ENCODE data around the gene NAV3.
A peak's percentile ranks its signal among the peaks of the same experiment; 100 is the strongest.

The NAV3 gene

GRCh38 chr12:77993658-77994057 lies 163.0 kb downstream of the NAV3 start:
- DNase-seq (ENCODE audit: low spot score) = no peak

- DNase-seq (ENCODE audit: low spot score) = no peak
Observed at GRCh38 chr12:77995436-77996167, 164.9 kb downstream of the NAV3 start.

- no peak for DNase-seq (ENCODE audit: low spot score)
Observed at GRCh38 chr12:77996670-77997069, 166.0 kb downstream of the NAV3 start.

- no peak for DNase-seq (ENCODE audit: low spot score)
Observed at GRCh38 chr12:77998236-77998786, 167.6 kb downstream of the NAV3 start.

GRCh38 chr12:77999074-77999715 lies 168.5 kb downstream of the NAV3 start:
- no peak for DNase-seq (ENCODE audit: low spot score)

- DNase-seq (ENCODE audit: low spot score) = no peak
Observed at GRCh38 chr12:78002878-78003277, 172.2 kb downstream of the NAV3 start.

GRCh38 chr12:78004249-78005093 lies 173.8 kb downstream of the NAV3 start:
- no peak for DNase-seq (ENCODE audit: low spot score)

- no peak for DNase-seq (ENCODE audit: low spot score)
Observed at GRCh38 chr12:78005094-78005492, 174.4 kb downstream of the NAV3 start.

GRCh38 chr12:78007173-78007572 lies 176.5 kb downstream of the NAV3 start:
- DNase-seq (ENCODE audit: low spot score) = no peak

- DNase-seq (ENCODE audit: low spot score) = no peak
Observed at GRCh38 chr12:78009031-78009430, 178.3 kb downstream of the NAV3 start.

- DNase-seq (ENCODE audit: low spot score) = no peak
Observed at GRCh38 chr12:78018171-78018910, 187.6 kb downstream of the NAV3 start.

GRCh38 chr12:78018939-78019338 lies 188.2 kb downstream of the NAV3 start:
- DNase-seq (ENCODE audit: low spot score) = no peak

GRCh38 chr12:78028426-78028825 lies 197.7 kb downstream of the NAV3 start:
- no peak for DNase-seq (ENCODE audit: low spot score)

- no peak for DNase-seq (ENCODE audit: low spot score)
Observed at GRCh38 chr12:78034025-78034424, 203.3 kb downstream of the NAV3 start.

- DNase-seq (ENCODE audit: low spot score) = peak; percentile 31
Observed at GRCh38 chr12:78035901-78036606, 205.4 kb downstream of the NAV3 start.

- DNase-seq (ENCODE audit: low spot score) = peak; percentile 4
Observed at GRCh38 chr12:78036874-78037273, 206.2 kb downstream of the NAV3 start.

GRCh38 chr12:78037707-78038106 lies 207.0 kb downstream of the NAV3 start:
- no peak for DNase-seq (ENCODE audit: low spot score)

- DNase-seq (ENCODE audit: low spot score) = no peak
Observed at GRCh38 chr12:78038541-78038940, 207.8 kb downstream of the NAV3 start.

- no peak for DNase-seq (ENCODE audit: low spot score)
Observed at GRCh38 chr12:78038986-78039385, 208.3 kb downstream of the NAV3 start.

- DNase-seq (ENCODE audit: low spot score) = no peak
Observed at GRCh38 chr12:78040111-78040510, 209.4 kb downstream of the NAV3 start.

- no peak for DNase-seq (ENCODE audit: low spot score)
Observed at GRCh38 chr12:78050790-78051189, 220.1 kb downstream of the NAV3 start.

Data from globus pallidus (tissue), 1 donor.